ENCODE data around the gene TP53INP2. TPM values are rescaled to one million over a fixed set of nuclear protein-coding genes. Genes with fewer than 3 reads are reported as not detected.

Gene TP53INP2
- total and polyA plus RNA-seq, 9 of the 15 experiments (the other 6 are each of a cell fraction or from before 2014, with no cell fraction given), result 0.43 to 5.0 (median 1.3) TPM

DNA sequence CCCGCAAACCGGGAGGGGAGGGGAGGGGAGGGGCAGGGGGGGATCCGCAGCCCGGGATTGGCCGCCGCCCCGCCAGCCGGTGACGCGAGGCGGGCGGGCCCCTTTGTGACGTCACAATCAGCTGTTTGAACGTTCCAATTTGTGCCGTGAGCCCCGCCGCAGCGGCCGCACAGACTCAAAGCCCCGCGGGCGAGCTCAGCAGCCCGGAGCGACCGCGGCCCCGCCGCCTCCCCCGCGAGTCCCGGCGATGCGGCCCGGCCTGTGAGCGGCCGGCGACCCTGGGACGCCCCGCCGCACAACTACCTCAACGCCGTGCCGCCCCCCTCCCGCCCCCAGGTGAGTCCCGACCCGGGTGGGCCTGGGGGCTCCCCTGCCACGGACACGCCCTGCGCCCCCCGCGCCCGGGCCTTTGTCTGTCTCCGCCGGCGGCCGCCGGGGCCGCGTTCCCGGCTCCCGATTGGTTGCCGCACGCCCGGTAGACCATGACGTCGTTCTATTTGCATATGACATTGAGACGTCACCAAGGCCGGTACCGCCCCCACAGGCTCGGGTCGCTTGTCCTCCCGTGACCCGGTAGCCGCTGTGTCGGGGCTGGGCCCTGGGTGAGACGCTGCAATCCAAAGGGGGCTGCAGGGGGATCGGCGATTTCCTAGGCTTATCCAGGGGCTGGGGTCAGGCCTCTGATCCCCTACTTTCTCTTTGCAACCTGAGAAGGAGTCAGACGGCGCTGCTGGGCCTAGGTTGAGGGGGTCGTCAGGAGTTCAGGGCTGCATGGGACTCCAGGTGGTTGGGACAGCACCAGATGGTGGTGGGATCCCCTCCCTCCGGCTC lies at the start of gene TP53INP2 (continued):
- TF ChIP-seq, protein P1, sequence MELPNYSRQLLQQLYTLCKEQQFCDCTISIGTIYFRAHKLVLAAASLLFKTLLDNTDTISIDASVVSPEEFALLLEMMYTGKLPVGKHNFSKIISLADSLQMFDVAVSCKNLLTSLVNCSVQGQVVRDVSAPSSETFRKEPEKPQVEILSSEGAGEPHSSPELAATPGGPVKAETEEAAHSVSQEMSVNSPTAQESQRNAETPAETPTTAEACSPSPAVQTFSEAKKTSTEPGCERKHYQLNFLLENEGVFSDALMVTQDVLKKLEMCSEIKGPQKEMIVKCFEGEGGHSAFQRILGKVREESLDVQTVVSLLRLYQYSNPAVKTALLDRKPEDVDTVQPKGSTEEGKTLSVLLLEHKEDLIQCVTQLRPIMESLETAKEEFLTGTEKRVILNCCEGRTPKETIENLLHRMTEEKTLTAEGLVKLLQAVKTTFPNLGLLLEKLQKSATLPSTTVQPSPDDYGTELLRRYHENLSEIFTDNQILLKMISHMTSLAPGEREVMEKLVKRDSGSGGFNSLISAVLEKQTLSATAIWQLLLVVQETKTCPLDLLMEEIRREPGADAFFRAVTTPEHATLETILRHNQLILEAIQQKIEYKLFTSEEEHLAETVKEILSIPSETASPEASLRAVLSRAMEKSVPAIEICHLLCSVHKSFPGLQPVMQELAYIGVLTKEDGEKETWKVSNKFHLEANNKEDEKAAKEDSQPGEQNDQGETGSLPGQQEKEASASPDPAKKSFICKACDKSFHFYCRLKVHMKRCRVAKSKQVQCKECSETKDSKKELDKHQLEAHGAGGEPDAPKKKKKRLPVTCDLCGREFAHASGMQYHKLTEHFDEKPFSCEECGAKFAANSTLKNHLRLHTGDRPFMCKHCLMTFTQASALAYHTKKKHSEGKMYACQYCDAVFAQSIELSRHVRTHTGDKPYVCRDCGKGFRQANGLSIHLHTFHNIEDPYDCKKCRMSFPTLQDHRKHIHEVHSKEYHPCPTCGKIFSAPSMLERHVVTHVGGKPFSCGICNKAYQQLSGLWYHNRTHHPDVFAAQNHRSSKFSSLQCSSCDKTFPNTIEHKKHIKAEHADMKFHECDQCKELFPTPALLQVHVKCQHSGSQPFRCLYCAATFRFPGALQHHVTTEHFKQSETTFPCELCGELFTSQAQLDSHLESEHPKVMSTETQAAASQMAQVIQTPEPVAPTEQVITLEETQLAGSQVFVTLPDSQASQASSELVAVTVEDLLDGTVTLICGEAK (IDR thresholded peaks at IDR 0.05), result no peak; the same call in none of the 2 replicates
- TF ChIP-seq, protein P1 (CRISPR knock-in tag; IDR thresholded peaks at IDR 0.05), result no peak
- TF ChIP-seq ZEB2 (IDR thresholded peaks at IDR 0.05) (no peak), PRMT5 (CRISPR knock-in tag; IDR thresholded peaks at IDR 0.05) (no peak), ZBTB7A (IDR thresholded peaks at IDR 0.05; ENCODE audit: borderline replicate concordance, control insufficient read depth, low read depth, low read length) (peak; percentile 39; the same call in 1 of the 2 replicates), SMARCE1 (IDR thresholded peaks at IDR 0.05) (no peak), KDM2B (CRISPR knock-in tag; IDR thresholded peaks at IDR 0.05) (no peak), U2AF2 (optimal IDR thresholded peaks at IDR 0.05; ENCODE audit: low read depth, low read length) (no peak), USF2 (CRISPR knock-in tag; IDR thresholded peaks at IDR 0.05) (no peak), ZBTB43 (CRISPR knock-in tag; IDR thresholded peaks at IDR 0.05) (no peak), SRSF1 (IDR thresholded peaks at IDR 0.05; ENCODE audit: low read depth, low read length) (no peak), ZNF717 (CRISPR knock-in tag; IDR thresholded peaks at IDR 0.05) (no peak), ZBED1 (IDR thresholded peaks at IDR 0.05) (no peak)
- TF ChIP-seq, protein P2, sequence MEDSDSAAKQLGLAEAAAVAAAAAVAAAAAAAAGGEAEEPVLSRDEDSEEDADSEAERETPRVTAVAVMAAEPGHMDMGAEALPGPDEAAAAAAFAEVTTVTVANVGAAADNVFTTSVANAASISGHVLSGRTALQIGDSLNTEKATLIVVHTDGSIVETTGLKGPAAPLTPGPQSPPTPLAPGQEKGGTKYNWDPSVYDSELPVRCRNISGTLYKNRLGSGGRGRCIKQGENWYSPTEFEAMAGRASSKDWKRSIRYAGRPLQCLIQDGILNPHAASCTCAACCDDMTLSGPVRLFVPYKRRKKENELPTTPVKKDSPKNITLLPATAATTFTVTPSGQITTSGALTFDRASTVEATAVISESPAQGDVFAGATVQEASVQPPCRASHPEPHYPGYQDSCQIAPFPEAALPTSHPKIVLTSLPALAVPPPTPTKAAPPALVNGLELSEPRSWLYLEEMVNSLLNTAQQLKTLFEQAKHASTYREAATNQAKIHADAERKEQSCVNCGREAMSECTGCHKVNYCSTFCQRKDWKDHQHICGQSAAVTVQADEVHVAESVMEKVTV (CRISPR knock-in tag; IDR thresholded peaks at IDR 0.05), result no peak
